Upper lobe of left lung (tissue), 4 donors: Measurements from ENCODE around the gene UBN1.

Experiments used
- EP300 ChIP-seq, 4 donors: sonication (generic); formaldehyde crosslinking; IDR thresholded peaks; one replicate each; pipeline ENCODE4 v1.5.1; 2017; ENCODE audit warnings: antibody characterized with exemption in 4 of 4, control low read depth in 2 of 4
- POLR2A ChIP-seq, 4 donors: fragments of 450-650 bp; IDR thresholded peaks; one replicate each; pipeline ENCODE4 v1.5.1; 2016 to 2017; ENCODE audit warnings: antibody characterized with exemption in 4 of 4, mild to moderate bottlenecking in 2 of 4
- TF ChIP-seq, protein P1 (sequence below), 6 experiments: fragments of 450-650 bp in 4 of 6; fragments of 200-600 bp in 2 of 6; sonication (generic) in 2 of 6; IDR thresholded peaks; one replicate each; pipeline ENCODE4 v1.5.1; 2016 to 2019; ENCODE audit warnings: antibody characterized with exemption in 6 of 6

- TF ChIP-seq, protein P1, sequence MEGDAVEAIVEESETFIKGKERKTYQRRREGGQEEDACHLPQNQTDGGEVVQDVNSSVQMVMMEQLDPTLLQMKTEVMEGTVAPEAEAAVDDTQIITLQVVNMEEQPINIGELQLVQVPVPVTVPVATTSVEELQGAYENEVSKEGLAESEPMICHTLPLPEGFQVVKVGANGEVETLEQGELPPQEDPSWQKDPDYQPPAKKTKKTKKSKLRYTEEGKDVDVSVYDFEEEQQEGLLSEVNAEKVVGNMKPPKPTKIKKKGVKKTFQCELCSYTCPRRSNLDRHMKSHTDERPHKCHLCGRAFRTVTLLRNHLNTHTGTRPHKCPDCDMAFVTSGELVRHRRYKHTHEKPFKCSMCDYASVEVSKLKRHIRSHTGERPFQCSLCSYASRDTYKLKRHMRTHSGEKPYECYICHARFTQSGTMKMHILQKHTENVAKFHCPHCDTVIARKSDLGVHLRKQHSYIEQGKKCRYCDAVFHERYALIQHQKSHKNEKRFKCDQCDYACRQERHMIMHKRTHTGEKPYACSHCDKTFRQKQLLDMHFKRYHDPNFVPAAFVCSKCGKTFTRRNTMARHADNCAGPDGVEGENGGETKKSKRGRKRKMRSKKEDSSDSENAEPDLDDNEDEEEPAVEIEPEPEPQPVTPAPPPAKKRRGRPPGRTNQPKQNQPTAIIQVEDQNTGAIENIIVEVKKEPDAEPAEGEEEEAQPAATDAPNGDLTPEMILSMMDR (IDR thresholded peaks at IDR 0.05): no peak
- TF ChIP-seq POLR2A (IDR thresholded peaks at IDR 0.05): no peak
- TF ChIP-seq EP300 (IDR thresholded peaks at IDR 0.05): no peak
Measured at GRCh38 chr16:4828567-4829321, 18.5 kb upstream of the UBN1 start.
